NCI-H128 (cell line): ENCODE results near the gene MICAL3.
"Not testable (repeated sequence)": the region's sequence is repeated elsewhere in the genome, so short reads cannot be mapped to it uniquely, and the experiment has no call there.

ENCODE experiments used
- DNase-seq: peaks from one replicate; lab custom pipeline; 2025; ENCODE audit not compliant: unreplicated experiment; lab: John Stamatoyannopoulos, UW

The MICAL3 gene

GRCh38 chr22:18034076-18034475, 9.7 kb upstream of the MICAL3 start:
- DNase-seq: no peak

GRCh38 chr22:18033204-18033998, 9.0 kb upstream of the MICAL3 start:
- DNase-seq: no peak

DNA sequence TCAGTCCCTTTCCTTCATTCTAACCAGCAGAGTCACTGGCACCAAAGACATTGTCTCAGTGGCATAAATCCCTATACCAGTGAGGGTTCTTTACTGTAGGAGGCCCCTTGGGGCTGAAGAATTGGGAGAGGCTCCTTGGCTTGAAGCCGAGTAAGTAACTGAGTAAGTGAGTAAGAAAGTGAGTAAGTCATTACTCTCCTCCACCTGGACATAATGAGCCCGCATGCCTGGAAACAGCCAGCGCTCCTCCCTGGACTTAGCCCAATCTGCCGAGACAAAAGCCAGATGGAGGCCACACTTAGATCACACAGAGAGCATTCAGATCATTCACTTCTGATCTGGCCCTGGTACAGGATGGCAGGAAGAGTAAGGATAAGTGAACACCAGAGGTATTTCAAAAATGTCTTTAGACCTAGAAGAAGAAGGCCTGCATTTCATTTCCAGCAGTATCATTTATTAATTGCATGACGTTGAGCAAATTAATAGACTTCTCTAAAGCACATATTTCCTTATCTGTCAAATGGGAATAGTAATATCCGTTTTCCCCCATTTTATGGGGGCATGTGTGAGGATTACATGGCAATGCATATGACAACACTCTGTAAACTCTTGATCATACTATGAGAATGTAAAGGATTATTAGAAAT, 8.2 kb upstream of the MICAL3 start:
- no peak for DNase-seq

GRCh38 chr22:18031695-18032454, 7.5 kb upstream of the MICAL3 start:
- DNase-seq: no peak

- DNase-seq: no peak
These were observed 5.4 kb upstream of the MICAL3 start for GRCh38 chr22:18029686-18030267.

- DNase-seq: no peak
These were observed 4.6 kb upstream of the MICAL3 start for GRCh38 chr22:18028817-18029527.

GRCh38 chr22:18025898-18026297, 1.5 kb upstream of the MICAL3 start:
- DNase-seq: not testable (repeated sequence)

DNA sequence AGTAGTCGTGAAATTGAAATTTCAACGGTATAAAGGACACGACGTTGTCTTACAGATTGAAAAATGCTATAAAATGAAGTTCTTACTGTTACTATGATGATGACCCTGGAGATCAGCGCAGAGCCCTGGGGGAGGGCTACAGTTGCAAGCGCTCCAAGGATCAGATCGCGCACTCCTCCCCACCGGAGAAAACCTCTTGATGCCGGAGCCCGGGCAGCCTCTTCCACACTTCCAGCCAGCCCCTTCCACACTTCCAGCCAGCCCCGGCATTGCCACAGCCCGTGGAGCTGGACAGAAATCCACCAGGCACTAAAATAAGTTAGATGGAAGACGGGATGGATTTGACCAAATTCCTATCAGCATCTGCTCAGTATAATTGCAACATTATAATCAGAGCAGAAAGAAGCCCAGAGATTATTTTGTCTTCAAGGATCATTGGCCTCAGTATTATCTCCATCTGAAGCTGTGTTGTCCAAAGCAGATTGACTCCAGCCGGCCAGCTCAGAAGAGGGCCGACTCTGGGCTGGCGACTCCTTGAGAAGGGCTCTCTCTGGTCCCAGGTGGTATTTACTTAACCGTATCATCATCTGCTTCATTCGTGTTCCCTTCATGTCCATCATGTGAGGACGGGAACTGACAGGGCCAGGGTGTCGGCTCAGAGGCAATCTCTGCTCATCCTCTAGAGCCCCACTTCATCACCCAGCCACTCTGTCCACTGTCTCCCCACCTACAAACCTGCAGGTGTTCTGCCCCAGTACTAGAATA, 777 bp upstream of the MICAL3 start:
- DNase-seq: no peak

DNA sequence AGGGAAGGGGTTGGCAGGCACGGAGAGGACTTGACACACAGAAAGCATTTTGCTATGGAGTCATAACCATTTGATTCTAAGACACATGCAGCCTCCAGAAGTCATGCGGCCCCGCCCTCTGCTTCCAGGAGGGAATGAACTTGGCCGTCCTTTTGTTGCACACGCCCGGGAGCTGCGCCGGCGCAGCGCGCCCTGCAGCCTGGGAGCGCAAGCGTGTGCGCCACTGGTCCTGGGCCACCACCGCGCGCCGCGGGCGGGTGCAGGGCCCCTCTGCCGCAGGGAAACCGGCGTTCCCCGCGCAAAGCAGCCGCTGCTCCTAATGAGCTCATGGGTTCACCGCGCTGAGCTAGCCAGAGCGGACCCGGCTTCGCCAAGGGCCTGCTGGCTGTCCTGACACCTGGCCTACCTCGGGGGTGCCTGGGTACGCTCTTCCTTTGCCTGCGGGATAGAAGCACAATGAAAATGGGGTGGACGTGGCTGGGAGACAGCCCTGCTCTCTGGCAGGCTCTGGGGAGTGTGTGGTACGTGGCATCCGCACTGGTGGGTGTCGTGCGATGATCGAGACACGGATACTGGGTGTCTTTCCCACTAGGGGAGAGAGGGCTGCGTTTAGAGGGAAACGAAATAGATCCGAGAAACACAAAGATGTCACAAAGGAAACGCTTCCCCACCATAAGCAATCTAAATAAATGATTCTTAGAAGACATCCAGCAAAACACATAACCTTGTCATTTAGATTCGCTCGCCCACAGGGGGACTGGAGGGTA, 669 bp downstream of the MICAL3 start:
- peak; percentile 27 for DNase-seq

DNA sequence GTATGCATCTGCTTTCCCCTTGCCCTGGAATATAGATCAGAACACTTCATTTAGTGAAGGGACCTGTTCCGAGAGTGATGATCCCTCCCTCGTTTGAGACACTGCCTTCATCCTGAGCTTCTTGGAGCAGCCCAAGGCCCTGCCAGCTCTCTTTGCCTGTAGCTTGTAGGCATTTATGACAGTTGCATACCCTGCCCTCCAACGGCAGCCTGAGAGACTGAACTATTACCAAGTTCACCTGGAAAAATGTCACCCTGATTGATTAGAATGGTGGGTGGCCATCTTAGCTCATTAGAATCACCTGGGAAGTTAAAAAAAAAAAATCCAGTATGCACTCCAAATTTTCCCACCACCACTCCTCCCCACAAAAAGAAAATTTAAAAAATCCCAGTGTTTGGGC, 1.5 kb downstream of the MICAL3 start:
- DNase-seq: no peak

GRCh38 chr22:18021431-18021830, 2.9 kb downstream of the MICAL3 start:
- no peak for DNase-seq

DNA sequence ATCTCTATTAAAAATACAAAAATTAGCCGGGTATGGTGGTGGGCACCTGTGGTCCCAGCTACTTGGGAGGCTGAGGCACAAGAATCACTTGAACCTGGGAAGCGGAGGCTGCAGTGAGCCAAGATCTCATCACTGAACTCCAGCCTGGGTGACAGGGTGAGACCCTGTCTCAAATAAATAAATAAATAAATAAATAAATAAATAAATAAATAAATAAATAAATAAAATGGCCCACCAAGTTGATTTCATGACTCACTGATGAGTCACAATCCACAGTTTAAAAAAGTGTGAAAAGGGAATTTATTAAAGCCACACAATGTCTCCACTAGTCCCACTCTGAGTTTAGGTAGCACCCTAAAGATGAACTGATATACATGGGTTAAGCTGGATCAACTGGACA, 3.6 kb downstream of the MICAL3 start:
- not testable (repeated sequence) for DNase-seq

- DNase-seq: no peak
These were observed 10.4 kb downstream of the MICAL3 start for GRCh38 chr22:18013947-18014346.

DNA sequence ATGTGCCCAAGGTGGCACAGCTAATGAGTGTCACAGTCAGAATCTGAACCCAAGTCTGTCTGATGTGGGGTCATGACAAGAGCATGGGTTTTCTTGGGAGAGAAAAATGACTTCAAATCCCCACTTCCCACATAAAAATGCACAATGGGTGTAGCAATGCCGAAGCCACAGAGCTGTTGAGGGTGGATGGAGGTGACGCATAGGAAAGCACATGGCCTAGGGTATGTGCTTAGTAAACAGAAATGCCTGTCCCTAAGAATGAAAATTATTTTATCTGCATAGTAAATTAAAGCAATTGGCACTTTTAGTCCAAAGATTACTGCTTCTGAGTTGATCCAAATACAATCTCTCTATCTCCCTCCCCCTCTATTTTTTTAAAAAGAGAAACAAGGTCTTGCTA, 10.9 kb downstream of the MICAL3 start:
- no peak for DNase-seq

DNA sequence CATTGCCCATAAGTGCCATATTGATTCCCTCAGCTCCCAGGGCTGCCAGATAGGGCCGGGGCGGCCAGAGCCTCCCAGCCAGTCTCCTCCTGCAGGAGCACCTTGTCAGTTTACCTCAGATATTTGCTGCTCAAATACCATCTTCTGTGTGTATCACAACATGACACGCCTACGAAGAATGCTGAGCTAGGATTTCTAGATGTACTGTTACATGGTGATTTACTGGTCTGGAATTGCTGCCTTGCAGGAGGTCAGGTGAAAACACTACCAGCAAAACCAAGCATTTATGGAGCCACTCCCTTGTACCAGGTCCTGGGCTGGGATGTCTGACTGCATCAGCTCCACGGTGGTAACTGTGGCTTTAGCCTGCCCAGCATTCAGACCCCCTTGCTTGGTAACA, 11.8 kb downstream of the MICAL3 start:
- no peak for DNase-seq

DNA sequence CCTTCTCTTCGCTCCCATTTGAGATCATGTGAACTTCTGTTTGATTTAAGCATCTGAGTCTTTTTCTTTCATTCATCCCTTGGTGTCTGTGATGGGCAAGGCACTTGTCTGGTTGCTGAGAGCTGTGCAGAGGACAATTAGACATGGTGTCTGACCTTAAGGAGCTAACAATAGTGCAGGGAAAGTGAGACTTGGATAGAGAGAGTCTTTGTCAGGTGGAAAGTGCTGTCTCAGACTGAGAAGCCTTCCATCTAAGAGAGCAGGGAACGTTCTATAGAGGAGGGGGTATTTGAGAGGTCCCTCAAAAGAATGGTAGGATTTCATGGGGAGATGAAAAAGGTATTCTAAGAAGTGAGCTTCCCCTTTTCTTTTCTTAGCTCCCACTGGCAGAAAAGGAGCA, 14.1 kb downstream of the MICAL3 start:
- DNase-seq: no peak

GRCh38 chr22:18008136-18008535, 16.2 kb downstream of the MICAL3 start:
- no peak for DNase-seq

GRCh38 chr22:18005201-18005926, 19.0 kb downstream of the MICAL3 start:
- DNase-seq: no peak

- not testable (repeated sequence) for DNase-seq
These were observed 22.5 kb downstream of the MICAL3 start for GRCh38 chr22:18001894-18002315.
